DOHH2 (cell line): ENCODE results near the gene ACAD9.

Experiments
- H3F3A ChIP-seq: fragments of 200-600 bp; sonication (generic), shearing (Covaris generic); 2 replicates; pipeline ENCODE4 v1.6.0; 2016; ENCODE audit warnings: antibody characterized with exemption, mild to moderate bottlenecking; ENCODE audit not compliant: control insufficient read depth, insufficient read depth
- H3K27ac ChIP-seq: fragments of 200-600 bp; sonication (generic); 2 replicates; pipeline ENCODE4 v1.5.1; 2014; ENCODE audit warnings: low read depth, mild to moderate bottlenecking, low read length, moderate library complexity
- H3K27me3 ChIP-seq: fragments of 200-600 bp; sonication (generic); 2 replicates; pipeline ENCODE4 v1.6.1; 2014; ENCODE audit warnings: mild to moderate bottlenecking, low read length, mixed read lengths; ENCODE audit not compliant: control insufficient read depth
- H3K36me3 ChIP-seq: fragments of 200-600 bp; sonication (generic); 2 replicates; pipeline ENCODE4 v1.6.1; 2014; ENCODE audit warnings: mild to moderate bottlenecking, low read length, moderate library complexity, mixed read lengths; ENCODE audit not compliant: control insufficient read depth
- H3K4me1 ChIP-seq: fragments of 200-600 bp; sonication (generic); 2 replicates; pipeline ENCODE4 v1.6.1; 2014; ENCODE audit warnings: mild to moderate bottlenecking, low read length, mixed read lengths; ENCODE audit not compliant: control insufficient read depth
- H3K4me2 ChIP-seq: fragments of 200-600 bp; sonication (generic); 2 replicates; pipeline ENCODE4 v1.6.0; 2014; ENCODE audit warnings: mild to moderate bottlenecking, low read length, moderate library complexity
- H3K4me3 ChIP-seq: fragments of 200-600 bp; sonication (generic); 2 replicates; pipeline ENCODE4 v1.5.1; 2014; ENCODE audit warnings: mild to moderate bottlenecking, low read length, mixed read lengths
- H3K79me2 ChIP-seq: fragments of 200-600 bp; sonication (generic); 2 replicates; pipeline ENCODE4 v1.6.1; 2014; ENCODE audit warnings: mild to moderate bottlenecking, low read length, mixed read lengths; ENCODE audit not compliant: control insufficient read depth
- H3K9me2 ChIP-seq: fragments of 200-600 bp; sonication (generic); replicated peaks from 2 replicates; pipeline ENCODE4 v1.6.1; 2014; ENCODE audit warnings: mild to moderate bottlenecking, low read length, mixed read lengths; ENCODE audit not compliant: control insufficient read depth
- H3K9me3 ChIP-seq: fragments of 200-600 bp; sonication (generic); 2 replicates; pipeline ENCODE4 v1.6.1; 2014; ENCODE audit warnings: antibody characterized with exemption, low read length, mixed read lengths; ENCODE audit not compliant: control insufficient read depth, insufficient read depth
- H4K20me1 ChIP-seq: fragments of 200-600 bp; sonication (generic); 2 replicates; pipeline ENCODE4 v1.6.0; 2014; ENCODE audit warnings: low read depth, mild to moderate bottlenecking, antibody characterized with exemption, low read length, moderate library complexity; ENCODE audit not compliant: control insufficient read depth, insufficient read depth
- CTCF ChIP-seq: fragments of 200-600 bp; sonication (generic); IDR thresholded peaks from one replicate; pipeline ENCODE4 v1.5.1; 2014; ENCODE audit warnings: antibody characterized with exemption, mild to moderate bottlenecking, low read depth, low read length; ENCODE audit not compliant: poor library complexity, severe bottlenecking
- EZH2phosphoT487 ChIP-seq: fragments of 200-600 bp; sonication (generic); IDR thresholded peaks from 2 replicates; pipeline ENCODE4 v1.6.1; 2017; ENCODE audit warnings: borderline replicate concordance, mild to moderate bottlenecking, antibody characterized with exemption, low read length, moderate library complexity, mixed read lengths

Gene ACAD9

GRCh38 chr3:128884992-128885391, 5.6 kb downstream of the ACAD9 start:
- Histone ChIP-seq H3K9me3 (no peaks in the 10 kb centered on the region), H3K36me3 (peaks cover 70% of the 10 kb centered on the region), H3K27me3 (no peaks in the 10 kb centered on the region), H3F3A (no peaks in the 10 kb centered on the region), H3K27ac (no peak overlapping the region), H3K4me3 (no peak overlapping the region), H3K9me2 (no peaks in the 10 kb centered on the region), H3K4me2 (no peak overlapping the region), H3K79me2 (peaks cover 79% of the 10 kb centered on the region), H4K20me1 (no peaks in the 10 kb centered on the region), H3K4me1 (peaks cover 24% of the 10 kb centered on the region)
- no peak for TF ChIP-seq EZH2phosphoT487
- no peak for TF ChIP-seq CTCF

- Histone ChIP-seq H3F3A (no peaks in the 10 kb centered on the region), H3K9me3 (no peaks in the 10 kb centered on the region), H3K9me2 (no peaks in the 10 kb centered on the region), H3K4me3 (no peak overlapping the region), H3K79me2 (peaks cover 44% of the 10 kb centered on the region), H3K36me3 (peaks cover 58% of the 10 kb centered on the region), H3K27me3 (no peaks in the 10 kb centered on the region), H3K4me2 (no peak overlapping the region), H3K27ac (no peak overlapping the region), H3K4me1 (no peaks in the 10 kb centered on the region), H4K20me1 (no peaks in the 10 kb centered on the region)
- TF ChIP-seq EZH2phosphoT487, result no peak
- no peak for TF ChIP-seq CTCF
Measured at GRCh38 chr3:128889139-128889894, 9.9 kb downstream of the ACAD9 start.

GRCh38 chr3:128895843-128896697, 16.6 kb downstream of the ACAD9 start:
- H4K20me1 ChIP-seq, result no peaks in the 10 kb centered on the region
- peaks cover 8% of the 10 kb centered on the region; the same call in 1 of the 2 replicates for H3K79me2 ChIP-seq
- no peak overlapping the region for H3K4me2 ChIP-seq
- no peaks in the 10 kb centered on the region for H3K27me3 ChIP-seq
- H3K4me3 ChIP-seq, result no peak overlapping the region
- no peaks in the 10 kb centered on the region for H3K9me3 ChIP-seq
- H3K9me2 ChIP-seq, result no peaks in the 10 kb centered on the region
- H3K36me3 ChIP-seq, result peaks cover 81% of the 10 kb centered on the region
- no peak for TF ChIP-seq EZH2phosphoT487
- no peak for TF ChIP-seq CTCF
- no peaks in the 10 kb centered on the region for H3F3A ChIP-seq
- H3K27ac ChIP-seq, result no peak overlapping the region
- H3K4me1 ChIP-seq, result no peaks in the 10 kb centered on the region
